GM18520 (cell line): ENCODE data around the gene NPAS3.

ENCODE experiments used
- ATAC-seq: cut with Tn5 transposase; IDR thresholded peaks from one replicate; pipeline ENCODE4 v1.9.1; 2021; ENCODE audit not compliant: unreplicated experiment

Gene NPAS3

DNA sequence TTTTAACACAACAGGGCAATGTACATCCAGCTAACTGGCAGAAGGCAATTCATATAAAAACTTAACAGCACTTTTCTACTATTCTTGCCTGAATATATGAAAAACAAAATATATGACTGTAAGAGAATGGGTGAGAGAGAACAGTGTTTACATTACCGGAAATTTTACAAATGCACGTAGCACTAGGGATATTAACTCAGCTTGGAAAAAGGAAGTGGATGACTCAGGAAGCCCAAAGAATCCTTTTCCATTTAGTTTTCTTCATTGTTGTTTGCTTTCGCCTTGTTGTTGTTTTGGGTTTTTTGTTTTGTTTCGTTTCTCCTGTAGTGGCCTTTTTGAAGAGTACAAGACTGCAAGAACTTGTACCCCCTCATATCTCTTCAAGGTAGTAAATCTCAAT is 716.7 kb downstream of the NPAS3 start:
- ATAC-seq, result no peak

DNA sequence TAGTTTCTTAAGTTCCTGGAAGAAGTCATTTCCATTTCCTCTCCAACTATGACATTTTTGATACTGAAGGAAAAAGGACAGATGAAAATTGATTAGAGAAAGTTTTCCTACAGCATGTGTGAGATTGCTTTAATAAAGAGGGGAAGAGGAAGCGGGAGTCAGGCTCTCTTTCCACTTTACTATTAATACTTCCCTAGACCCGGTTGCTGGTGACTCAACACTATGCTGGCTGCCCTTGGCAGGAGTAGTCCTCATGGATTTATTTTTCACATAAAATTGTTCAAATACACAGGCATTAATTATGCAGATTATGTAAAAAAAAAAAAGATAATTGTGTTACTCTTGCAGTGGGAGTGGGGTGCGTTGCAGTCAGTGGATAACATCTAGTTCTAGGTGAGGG is 718.8 kb downstream of the NPAS3 start:
- ATAC-seq, result no peak

DNA sequence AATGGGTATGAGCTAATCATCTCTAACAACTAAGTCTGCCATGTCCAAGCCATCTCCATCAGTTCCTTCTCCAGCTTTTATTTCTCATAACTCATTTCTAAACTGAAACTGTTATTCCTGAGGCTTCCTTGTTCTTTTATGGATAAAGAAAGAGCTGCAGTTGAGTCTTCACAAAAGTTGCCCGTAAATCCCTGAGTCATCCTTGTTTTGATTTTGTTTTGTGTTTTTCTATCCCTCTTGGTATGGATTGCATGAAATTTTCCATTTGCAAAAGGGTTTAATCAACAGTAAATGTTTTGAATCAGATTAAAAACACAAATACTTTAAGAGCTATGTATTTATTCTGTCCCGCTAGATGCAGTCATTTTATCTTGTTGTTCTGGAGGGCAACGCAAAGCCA is 721.6 kb downstream of the NPAS3 start:
- ATAC-seq, result no peak

GRCh38 chr14:33661101-33661500 is 722.4 kb downstream of the NPAS3 start:
- ATAC-seq, result no peak

GRCh38 chr14:33668066-33668465 is 729.4 kb downstream of the NPAS3 start:
- no peak for ATAC-seq

DNA sequence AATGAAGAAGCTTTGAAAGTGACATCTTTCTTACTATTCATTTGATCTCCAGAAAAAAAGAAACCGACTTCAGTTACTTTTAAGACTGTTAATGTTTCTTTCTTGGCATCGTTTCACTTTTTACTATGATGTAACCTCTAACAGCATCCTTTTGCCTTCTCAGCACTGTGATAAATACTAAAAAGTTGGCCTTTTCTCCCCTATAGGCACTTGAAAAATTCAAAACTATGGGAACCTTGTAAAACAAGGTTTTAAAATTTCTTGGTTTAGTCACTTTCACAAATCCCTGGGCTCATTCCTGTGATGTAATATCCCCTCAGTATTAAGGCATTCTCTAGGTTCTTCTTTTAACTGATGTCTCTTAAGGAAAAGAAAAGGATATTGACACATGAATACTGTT is 730.4 kb downstream of the NPAS3 start:
- ATAC-seq, result no peak

DNA sequence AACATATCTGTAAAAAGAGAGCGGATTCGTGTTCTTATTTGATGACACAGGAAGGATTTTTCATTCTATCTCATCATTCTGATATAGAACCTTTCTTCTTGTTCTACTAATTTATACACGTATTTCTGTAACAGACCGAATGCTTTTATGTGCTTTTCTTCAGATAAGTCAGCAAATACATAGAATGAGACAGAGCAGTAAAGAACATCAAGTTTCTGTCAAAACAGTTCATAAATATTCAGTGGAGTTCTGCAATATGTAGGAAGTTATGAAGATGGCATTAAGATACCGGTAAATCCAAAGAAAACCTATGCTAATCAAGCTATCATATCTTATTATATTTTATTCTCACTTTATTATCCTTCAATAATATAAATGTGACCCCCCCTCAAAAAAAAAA is 731.6 kb downstream of the NPAS3 start:
- ATAC-seq, result no peak

DNA sequence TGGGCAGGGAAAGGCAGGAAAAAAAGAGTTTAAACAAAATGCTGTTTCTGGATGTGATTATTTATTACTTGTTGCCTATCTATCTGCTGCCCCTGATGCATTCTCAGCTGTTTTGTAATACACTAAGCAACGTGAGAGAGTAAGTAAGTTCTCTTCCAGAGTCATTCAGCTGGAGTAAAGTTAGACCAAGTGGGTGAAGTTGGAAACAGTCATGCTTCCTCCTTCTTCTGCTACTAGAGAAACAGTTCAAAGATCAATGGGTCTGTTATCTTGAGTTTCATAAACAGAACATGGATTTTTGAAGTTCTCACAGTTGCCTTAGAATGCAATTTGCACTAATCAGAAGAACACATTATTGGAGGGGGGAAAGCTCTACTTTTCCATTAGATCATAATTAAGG is 732.9 kb downstream of the NPAS3 start:
- ATAC-seq, result no peak

DNA sequence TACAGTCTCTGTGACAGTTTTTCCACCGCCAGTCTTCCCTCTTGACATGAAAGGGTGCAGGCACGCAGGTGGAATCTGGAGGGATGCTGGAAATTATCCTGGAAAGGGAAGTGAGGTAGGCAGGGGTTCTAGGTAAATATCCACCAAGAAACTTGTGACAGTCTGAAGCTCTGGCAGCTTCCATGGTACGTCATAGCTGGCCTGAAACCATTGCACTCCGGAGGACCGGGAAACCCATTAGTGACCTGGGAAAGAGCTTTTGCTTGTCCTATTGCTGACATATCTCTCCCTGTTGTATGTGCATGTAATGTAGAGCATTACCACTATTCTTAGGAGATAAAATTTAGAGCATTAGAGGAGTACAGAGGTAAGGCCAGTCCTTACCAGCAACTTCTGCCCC is 736.2 kb downstream of the NPAS3 start:
- no peak for ATAC-seq

DNA sequence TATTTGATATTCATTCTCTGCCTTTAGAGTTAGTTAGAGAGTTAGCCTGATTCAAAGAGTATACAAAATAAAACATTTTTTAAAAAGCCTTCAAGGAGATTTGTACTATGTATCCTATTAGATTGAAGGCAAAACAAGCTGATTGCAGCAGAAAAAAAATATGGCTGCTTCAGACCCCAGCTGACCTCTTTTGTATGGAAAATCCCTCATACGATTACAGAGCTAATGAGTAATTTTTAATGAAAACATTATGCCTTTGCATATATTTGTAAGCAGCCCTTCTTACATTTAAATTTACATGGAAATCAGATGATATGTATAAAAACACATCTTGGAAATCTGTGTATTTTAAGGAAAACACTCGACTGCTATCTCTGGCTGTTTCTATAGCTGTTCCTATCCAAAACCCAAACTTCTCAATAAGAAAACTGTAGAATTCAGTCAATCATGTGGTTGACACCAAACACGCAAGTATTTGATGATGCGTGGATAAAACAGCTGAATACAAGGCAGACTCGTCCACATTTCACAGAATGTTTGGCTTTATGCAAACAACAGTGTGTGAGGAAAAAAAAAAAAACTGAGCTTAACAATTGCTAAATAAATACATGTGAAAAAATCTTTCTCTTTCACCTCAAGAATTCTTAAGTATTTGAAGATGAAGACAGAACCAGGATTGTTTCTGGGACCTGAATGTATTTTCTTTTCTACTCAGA is 736.9 kb downstream of the NPAS3 start:
- no peak for ATAC-seq

DNA sequence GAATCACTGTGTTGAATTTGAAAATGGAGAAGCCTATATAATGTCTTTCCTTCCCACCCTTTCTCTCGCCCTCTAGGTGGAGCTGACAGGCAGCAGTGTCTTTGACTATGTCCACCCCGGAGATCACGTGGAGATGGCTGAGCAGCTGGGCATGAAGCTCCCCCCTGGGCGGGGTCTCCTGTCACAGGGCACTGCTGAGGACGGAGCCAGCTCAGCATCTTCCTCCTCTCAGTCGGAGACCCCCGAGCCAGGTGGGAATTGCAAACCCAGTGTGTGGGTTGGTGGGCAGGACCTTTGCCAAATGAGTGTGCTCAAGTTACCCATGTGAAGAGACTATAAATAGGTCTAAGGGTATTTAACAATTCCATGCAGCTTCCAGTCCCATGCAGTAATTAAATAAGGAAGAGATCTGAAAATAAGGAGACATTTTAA is 737.5 kb downstream of the NPAS3 start:
- no peak for ATAC-seq

DNA sequence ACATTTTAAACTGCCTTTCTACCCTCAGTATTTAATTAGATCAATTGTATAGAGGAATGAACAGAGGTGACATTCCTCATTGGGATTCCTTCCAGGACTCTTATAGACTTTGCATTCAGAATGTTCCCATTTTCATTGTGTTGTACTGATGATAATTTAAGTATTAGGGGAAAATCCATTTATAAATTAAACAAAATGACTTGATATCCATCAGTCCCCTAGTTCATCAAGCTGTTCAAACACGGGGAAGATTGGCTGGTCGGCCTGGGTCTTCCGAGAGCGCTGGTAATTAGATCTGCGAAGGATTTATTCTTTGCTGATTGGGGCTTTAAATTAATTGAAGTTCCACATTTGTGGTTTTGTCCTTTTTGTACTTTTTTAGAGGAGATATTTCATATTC is 738.2 kb downstream of the NPAS3 start:
- ATAC-seq, result no peak

DNA sequence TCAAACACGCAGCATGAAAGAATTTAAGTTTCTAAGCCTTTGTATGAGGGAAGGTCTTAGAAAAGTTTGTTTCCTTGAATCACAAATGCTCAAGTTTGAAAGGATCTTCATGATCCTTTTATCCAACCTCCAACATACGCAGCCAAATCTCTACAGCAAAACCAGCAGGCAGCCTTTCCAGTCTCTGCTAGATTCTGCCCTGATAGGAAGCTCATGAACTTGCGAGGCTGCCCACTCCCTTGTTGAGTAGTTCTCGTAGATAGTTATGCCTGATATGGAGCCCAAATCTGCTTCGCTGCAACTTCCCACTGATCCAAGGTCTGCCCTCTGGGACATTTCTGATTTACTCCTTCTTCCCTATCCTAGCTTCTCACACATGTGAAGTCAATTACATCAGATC is 739.3 kb downstream of the NPAS3 start:
- ATAC-seq, result no peak

GRCh38 chr14:33679025-33679424 is 740.3 kb downstream of the NPAS3 start:
- ATAC-seq, result no peak

- ATAC-seq, result no peak
These were observed 741.0 kb downstream of the NPAS3 start for GRCh38 chr14:33679461-33680225.

DNA sequence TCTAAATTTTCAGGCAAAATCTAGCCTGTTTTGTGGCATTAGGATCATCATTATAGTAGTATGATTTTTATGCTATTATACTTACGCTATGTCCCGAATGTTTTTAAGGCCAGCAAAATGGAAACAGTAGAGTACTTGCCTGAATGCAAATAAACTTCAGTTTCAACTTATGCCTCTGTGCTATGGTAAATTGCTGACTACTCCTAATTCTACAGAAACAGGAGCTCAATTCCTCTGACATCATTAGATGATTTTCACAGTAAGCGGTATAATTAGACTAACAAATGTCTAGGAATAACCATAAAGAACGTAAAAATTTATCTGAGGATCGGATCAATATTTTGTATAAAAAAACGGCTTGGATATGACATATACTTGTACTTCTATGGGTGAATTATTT is 742.2 kb downstream of the NPAS3 start:
- ATAC-seq, result no peak

- ATAC-seq, result no peak
These were observed 744.1 kb downstream of the NPAS3 start for GRCh38 chr14:33682760-33683159.

DNA sequence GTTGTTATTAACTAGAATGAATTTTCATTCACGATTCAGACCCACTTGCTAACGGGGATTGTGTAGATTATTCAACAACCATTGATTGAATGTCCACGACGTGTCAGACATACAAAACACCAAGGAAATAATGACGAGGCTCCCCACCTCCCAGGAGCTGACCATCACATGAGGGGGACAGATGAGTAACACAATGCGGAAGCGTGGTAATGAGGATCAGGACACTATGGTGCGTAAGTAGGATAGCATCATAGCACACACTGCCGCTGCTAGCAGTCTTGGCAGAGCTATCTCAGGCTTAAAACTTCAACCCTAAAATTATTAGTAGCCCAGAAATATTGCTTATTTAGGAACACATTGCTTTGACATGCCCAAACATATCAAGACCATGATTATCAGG is 746.3 kb downstream of the NPAS3 start:
- no peak for ATAC-seq

DNA sequence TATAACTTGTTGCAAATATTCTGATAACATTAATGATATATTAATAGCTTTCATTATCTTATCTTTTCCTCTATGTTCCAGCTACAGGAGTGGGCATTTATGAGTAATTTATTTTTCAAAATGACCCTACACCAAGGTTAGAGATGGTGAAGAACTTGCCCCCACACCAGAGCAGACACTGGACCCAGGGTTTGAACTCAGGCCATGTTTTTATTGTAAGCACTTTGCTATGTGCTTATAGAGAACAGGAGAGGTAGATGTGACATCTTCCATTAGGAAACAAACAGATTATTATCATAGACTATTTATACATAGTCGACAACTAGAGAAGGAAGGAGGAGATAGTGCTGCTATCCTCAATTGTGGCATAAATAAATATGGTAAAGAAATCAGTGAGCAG is 747.0 kb downstream of the NPAS3 start:
- no peak for ATAC-seq

- no peak for ATAC-seq
These were observed 747.5 kb downstream of the NPAS3 start for GRCh38 chr14:33686218-33686617.

DNA sequence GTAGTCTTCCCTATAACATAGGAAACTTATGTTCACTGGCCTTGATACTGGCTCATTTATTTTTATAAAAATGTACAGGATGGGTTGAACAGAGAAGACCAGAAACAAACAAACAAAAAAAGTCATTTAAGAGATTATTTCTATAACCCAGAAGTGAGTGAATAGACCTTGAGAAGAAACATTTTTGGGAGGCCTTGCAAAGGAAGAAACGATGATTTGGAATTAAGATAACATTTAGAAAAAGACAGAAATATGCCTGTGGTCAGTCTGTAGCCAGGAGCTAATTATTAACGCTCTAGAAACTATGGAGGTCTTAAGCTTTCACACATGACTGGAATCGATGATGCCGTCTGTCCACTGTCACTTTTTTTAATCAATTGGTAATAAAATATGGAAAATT is 748.2 kb downstream of the NPAS3 start:
- no peak for ATAC-seq

DNA sequence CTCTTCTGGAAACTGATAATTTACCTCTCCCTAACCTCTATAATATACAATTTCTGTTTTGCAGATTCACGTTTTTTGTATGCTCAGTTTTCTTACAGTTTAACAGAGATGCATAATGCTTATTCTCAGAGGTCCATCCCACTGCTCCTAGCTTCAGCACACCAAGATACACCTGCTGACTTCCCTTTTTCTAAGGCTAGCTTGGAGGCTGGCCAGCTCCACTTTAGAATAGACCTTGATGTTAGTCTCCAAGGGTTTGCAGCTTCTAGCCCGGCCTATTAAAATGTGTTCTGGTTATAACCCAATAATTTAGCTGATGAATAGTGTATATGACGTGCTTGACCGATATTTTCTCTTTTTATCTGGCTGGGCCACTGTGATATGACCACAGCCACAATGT is 751.0 kb downstream of the NPAS3 start:
- ATAC-seq, result no peak

DNA sequence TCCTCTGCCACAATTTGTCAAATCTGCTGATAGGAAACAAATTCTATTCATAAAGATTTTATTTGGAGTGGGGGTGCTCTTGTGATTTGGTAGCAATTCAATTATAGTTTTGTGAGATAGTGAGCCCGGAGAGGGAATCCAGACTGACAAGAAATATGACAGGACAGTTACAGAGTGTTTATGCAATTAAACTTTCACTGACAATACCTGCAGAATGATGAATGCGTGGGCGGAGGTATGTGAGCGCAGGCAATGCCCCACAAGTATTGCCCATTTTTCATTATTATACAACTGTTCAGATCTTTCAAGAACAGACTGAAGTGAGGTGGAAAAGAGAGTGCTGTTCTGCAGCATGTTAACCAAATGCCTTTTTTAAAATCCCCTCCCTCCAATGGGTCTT is 753.2 kb downstream of the NPAS3 start:
- ATAC-seq, result no peak
